ENCODE measurements around the gene INKA2.

INKA2 gene

GRCh38 chr1:111696330-111696729 lies 42.9 kb downstream of the INKA2 start:
- no peak for DNase-seq

GRCh38 chr1:111695801-111696200 lies 43.4 kb downstream of the INKA2 start:
- DNase-seq: no peak

GRCh38 chr1:111691886-111692285 lies 47.3 kb downstream of the INKA2 start:
- no peak for DNase-seq

- DNase-seq: no peak
These were observed 48.9 kb downstream of the INKA2 start for GRCh38 chr1:111690306-111690617.
